GM12873 (cell line): ENCODE data around the gene HCRTR2.

Experiments used
- TF ChIP-seq, protein P1 (sequence below): IDR thresholded peaks from 2 replicates; pipeline ENCODE4 v1.5.1; 2012; ENCODE audit warnings: low read depth, mild to moderate bottlenecking, moderate library complexity, low read length, control low read depth; ENCODE audit not compliant: insufficient read depth; ENCODE audit errors: missing control alignments

HCRTR2 gene

DNA sequence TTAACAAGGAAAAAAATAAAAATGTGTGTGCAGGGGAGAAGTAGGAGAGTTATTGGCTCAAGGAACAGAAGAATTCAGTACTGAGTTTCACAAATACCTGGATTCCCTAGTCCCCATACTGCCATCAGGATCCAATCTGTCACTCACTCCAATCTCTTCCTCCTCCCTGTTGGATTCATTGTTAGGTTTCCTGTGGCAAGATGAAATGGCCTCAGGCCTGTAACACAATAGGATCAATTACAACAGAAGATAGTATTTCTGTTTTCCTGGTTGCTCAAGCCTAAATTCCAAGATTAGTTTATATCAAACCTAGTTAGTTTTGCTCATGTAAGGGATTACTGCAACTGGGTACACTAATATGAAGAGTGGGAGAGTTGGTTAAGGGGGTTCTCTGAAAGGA, 24.4 kb downstream of the HCRTR2 start:
- TF ChIP-seq, protein P1, sequence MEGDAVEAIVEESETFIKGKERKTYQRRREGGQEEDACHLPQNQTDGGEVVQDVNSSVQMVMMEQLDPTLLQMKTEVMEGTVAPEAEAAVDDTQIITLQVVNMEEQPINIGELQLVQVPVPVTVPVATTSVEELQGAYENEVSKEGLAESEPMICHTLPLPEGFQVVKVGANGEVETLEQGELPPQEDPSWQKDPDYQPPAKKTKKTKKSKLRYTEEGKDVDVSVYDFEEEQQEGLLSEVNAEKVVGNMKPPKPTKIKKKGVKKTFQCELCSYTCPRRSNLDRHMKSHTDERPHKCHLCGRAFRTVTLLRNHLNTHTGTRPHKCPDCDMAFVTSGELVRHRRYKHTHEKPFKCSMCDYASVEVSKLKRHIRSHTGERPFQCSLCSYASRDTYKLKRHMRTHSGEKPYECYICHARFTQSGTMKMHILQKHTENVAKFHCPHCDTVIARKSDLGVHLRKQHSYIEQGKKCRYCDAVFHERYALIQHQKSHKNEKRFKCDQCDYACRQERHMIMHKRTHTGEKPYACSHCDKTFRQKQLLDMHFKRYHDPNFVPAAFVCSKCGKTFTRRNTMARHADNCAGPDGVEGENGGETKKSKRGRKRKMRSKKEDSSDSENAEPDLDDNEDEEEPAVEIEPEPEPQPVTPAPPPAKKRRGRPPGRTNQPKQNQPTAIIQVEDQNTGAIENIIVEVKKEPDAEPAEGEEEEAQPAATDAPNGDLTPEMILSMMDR: no peak

DNA sequence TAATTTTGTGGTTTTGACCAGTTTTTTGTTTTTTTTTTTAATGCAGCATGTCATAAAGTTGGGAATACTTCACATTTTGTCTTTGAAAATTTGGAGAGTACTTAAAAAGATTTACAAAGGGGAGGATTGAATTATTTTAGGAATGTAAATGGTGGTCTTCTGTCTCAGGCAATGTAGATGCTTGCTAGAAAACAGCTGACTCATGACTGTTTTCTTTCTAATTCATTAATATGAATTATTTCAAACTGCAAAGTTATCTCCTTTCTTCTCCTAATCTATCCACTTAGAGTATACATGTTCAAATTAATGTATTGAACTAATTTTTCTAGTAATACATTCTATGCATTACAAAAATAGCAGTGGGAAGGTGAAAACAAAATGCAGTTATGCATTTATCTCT, 24.9 kb downstream of the HCRTR2 start:
- TF ChIP-seq, protein P1: no peak

DNA sequence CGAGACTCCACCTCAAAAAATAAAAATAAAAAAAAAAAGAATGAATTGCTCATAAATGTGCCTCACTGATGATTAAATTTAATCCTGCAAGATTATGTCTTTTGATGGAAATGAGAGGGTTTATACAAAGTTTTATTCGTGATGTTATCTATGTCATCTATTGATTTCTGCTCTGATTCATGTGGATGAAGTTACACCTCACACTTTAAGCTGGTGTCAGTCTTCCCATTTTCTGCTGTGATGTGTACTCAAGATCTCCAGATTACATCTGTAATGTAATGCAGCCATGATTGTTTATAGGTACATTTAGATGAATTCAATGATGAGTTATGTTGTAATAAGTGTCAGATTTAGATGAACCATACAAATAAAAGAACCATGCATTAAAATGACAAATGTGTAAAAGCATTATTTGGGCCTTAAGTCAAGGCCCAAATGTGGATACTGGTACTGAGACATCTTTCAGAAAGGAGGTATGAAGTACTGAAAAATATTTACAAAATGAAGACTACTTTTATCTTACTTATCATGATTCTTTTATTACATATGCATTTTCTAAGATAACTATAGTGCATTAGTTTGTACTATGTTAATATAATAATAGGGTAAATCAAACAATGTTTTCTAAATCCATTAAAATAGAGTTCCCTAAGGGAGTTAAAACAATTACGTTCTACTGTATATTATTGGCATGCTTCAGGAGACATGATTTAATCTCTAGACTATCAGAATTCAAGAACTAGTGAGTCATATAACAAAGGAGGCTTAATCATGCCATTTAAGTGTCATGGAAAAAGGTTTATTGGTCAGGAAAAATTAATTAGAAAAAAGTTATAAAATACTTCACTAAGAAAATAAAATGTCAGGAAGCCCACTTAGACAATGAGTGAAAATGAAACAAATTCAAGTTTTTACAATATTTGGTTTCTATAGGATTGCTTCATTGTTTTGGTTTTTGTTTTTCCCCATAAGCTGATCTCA, 34.5 kb downstream of the HCRTR2 start:
- TF ChIP-seq, protein P1: no peak

DNA sequence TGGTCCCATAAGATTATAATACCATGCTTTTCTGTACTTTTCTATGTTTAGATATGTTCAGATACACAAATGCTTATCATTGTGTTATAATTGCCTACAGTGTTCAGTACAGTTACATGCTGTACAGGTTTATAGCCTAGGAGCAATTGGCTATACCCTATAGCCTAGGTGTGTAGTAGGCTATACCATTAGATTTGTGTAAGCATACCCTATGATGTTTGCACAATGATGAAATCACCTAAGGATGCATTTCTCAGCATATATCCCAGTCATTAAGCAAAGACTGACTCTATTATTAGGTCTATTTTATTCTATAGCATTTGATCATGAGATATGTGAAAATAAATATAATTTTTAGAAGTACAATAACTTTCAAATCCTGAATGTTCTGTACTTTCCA, 36.6 kb downstream of the HCRTR2 start:
- TF ChIP-seq, protein P1: no peak

DNA sequence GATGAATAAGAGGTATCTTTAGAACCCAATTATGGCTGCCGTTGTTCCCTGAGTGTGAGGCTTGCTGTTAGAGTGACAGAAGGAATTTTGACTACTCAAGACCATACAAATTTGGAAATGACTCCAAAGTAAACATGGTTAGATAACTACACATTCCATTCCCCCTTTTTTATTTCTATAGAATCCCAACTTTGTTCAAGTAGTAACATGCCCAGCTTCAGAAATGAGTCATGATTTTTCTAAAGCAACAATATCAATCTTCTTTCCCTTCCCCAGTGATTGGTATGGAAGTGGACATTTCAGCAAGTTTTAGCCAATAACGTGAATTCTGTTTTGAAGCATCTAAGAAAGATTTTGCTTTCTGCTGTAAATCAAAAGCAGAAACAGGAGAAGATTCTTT, 37.8 kb downstream of the HCRTR2 start:
- TF ChIP-seq, protein P1: no peak

DNA sequence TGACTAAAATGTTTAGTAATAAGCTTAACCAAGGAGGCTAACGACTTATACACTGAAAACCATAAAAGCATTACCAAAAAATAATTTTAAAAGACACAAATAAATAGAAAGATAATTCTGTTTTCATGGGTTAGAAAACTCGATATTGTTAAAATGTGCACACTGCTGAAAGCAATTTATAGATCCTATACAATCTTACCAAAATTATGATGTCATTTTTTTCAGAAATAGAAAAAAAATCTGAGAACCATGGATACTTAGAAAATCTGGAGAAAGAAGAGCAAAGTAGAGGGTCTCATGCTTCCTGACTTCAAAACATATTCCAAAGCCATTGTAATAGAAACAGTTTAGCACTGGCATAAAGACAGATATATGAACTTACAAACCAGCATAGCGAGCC, 46.6 kb downstream of the HCRTR2 start:
- TF ChIP-seq, protein P1: no peak

DNA sequence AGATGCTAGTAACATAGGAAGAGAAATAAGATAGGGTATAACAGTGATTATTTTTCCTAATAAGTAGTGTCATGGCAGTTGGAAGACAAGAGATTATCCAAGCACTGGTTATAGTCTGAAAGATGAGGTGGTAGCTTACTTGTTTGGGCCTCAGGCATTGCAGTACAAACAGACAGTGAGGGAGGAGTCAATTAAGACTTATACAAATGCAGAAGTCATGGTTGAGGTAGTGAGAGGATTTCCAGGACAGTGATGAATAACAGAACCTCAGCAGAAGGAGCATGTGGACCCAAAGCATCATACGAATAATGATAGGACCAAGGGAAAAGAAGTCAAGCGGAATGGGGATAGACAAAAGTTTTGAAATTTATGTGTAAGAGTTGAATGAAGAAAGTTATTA, 53.5 kb downstream of the HCRTR2 start:
- TF ChIP-seq, protein P1: no peak
